ENCODE data around the gene STAMBP.

The STAMBP gene

GRCh38 chr2:73907840-73908452 lies 79.2 kb downstream of the STAMBP start:
- no peak for TF ChIP-seq CTCF (IDR thresholded peaks at IDR 0.05; ENCODE audit: control insufficient read depth, extremely low read depth, insufficient read depth)
- H3K4me3 ChIP-seq (ENCODE audit: low read depth, low read length), result no peak overlapping the region
- no peak for DNase-seq (ENCODE audit: low read depth)

DNA sequence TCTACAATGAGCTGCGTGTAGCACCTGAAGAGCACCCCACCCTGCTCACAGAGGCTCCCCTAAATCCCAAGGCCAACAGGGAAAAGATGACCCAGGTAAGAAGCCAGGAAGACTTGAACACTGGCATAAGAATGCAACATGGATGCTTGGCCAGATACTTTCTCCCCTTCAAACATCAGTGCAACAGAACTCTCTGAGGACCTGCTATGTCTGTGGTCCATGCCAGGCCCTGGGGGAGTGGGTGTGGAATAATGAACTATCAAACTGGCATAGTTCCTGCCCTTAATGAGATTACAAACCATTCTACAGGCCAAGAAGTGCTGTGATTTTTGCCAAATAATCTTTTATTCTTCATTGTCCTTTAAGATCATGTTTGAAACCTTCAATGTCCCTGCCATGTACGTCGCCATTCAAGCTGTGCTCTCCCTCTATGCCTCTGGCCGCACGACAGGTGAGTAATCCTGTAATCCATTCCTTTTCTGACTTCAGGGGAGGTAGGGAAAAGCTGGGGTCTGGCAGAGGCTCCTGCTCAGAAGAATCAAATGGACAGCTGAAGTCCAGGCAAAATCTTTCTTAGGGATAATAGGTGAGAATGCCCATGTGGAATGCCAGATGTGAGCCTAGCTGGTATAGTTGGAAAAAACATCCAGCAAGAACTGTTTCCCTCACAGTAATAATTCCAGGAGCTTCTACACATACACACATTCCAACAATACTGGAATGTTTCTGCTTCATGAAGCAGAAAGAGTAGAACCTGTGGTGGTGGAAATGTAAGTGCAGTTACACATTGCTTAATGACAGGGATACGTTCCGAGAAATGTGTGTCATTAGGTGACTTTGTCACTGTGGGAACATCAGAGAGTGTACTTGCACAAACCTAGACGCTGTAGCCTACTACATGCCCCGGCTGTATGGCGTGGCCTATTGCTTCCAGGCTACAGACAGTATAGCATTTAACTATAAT lies 80.2 kb downstream of the STAMBP start:
- no peak for DNase-seq (ENCODE audit: low read depth)
- no peak overlapping the region for H3K4me3 ChIP-seq (ENCODE audit: low read depth, low read length)
- TF ChIP-seq CTCF (IDR thresholded peaks at IDR 0.05; ENCODE audit: control insufficient read depth, extremely low read depth, insufficient read depth), result no peak

GRCh38 chr2:73910873-73911547 lies 82.2 kb downstream of the STAMBP start:
- H3K4me3 ChIP-seq (ENCODE audit: low read depth, low read length), result no peak overlapping the region
- no peak for DNase-seq (ENCODE audit: low read depth)
- no peak for TF ChIP-seq CTCF (IDR thresholded peaks at IDR 0.05; ENCODE audit: control insufficient read depth, extremely low read depth, insufficient read depth)

DNA sequence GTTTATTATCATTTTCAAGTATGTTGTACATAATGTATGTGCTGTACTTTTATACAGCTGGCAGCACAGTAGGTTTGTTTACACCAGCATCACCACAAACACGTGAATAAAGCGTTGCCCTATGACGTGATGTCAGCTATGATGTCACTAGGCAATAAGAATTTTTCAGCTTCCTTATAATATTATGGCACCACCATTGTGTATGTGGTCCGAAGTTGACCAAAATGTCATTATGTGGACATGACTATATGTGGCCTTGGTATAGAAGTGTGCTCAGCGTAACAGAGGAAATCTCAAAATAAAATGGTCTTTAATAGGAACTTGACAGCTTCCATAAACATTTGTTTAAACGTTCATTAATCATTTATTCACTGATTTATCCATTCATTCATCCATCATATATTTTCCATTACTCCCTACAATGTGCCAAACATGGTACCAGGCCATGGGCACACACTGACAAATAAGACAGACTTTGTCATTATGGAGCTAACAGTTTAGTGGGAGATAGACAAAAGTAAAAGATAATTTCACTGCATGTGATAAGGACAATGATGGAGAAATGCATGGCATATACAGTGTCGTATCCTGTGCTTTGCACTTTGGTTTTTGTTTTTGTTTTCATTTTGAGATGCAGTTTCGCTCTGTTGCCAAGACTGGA lies 82.9 kb downstream of the STAMBP start:
- no peak for DNase-seq (ENCODE audit: low read depth)
- H3K4me3 ChIP-seq (ENCODE audit: low read depth, low read length), result no peak overlapping the region
- no peak for TF ChIP-seq CTCF (IDR thresholded peaks at IDR 0.05; ENCODE audit: control insufficient read depth, extremely low read depth, insufficient read depth)

GRCh38 chr2:73913414-73914054 lies 84.8 kb downstream of the STAMBP start:
- TF ChIP-seq CTCF (IDR thresholded peaks at IDR 0.05; ENCODE audit: control insufficient read depth, extremely low read depth, insufficient read depth), result no peak
- no peak overlapping the region for H3K4me3 ChIP-seq (ENCODE audit: low read depth, low read length)
- no peak for DNase-seq (ENCODE audit: low read depth)

DNA sequence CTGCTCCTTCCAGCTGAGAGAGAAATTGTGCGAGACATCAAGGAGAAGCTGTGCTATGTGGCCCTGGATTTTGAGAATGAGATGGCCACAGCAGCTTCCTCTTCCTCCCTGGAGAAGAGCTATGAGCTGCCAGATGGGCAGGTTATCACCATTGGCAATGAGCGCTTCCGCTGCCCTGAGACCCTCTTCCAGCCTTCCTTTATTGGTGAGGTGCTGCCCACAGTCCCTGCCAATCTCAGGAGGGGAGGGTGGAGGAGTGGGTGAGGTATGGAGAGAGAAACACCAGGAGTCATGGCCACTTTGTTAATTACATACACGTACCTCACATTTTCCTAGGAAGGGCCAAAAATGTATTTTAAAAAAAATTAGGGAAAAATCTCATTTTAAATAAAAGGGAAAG lies 85.9 kb downstream of the STAMBP start:
- no peak overlapping the region for H3K4me3 ChIP-seq (ENCODE audit: low read depth, low read length)
- DNase-seq (ENCODE audit: low read depth), result no peak
- no peak for TF ChIP-seq CTCF (IDR thresholded peaks at IDR 0.05; ENCODE audit: control insufficient read depth, extremely low read depth, insufficient read depth)

Measured in LNCaP clone FGC (cell line).